ENCODE measurements around the gene ARHGAP44.

The ARHGAP44 gene

DNA sequence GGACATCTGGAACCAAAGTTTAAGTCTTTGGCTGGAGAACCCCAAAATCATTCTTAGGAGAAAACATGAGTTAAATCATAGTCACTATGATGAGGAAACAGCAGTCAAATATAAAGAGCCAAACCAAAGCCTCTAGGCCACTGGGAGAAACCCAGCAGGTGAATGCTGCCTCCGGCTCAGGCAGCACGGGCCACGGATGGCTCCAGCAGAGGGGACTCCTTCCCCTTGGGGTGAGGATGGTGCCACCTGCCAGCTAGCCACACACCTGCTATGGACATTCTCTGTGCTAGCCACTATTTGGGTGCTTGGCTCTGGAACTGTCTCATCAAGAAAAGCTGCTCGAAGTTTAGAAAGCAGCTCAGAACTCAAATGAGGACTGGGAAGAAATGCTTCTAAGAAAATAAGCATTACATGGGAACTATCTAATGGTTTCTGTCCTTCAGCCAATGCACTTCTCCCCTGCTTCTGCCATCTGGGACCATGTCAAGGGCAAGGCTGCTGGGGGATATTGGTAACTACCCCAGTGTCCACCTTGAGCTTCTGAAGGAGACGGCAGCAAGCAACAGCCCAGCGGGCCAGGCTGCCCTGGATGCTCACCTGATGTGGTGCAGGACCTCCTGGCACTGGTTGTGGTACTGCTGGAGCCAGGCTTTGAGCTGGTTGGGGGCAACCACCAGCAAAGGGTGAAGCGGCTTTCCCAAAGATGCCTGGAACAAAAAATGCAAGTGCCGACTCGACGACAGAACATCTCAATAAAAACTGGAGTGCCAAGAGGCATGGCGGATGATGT is 206.0 kb downstream of the ARHGAP44 start:
- DNase-seq = no peak

DNA sequence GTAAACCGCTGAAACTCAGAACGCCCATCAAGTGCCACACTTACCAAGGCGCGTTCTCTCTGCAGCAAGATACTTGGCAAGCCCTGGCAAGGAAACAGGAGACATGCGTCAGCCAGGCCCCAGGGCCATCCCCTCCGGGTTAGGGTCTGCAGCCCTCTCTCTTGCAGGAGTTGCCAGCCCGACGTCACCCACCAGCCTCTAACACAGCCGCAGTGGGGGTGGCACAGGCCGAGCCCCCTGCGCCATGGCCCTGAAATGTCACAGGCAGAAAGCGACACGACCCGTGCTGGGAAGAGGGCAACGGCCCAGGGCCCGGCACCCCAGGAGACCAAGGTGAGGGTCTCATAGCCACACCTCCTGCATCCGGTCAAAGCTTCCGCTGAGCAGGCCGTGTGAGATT is 206.6 kb downstream of the ARHGAP44 start:
- DNase-seq = no peak

DNA sequence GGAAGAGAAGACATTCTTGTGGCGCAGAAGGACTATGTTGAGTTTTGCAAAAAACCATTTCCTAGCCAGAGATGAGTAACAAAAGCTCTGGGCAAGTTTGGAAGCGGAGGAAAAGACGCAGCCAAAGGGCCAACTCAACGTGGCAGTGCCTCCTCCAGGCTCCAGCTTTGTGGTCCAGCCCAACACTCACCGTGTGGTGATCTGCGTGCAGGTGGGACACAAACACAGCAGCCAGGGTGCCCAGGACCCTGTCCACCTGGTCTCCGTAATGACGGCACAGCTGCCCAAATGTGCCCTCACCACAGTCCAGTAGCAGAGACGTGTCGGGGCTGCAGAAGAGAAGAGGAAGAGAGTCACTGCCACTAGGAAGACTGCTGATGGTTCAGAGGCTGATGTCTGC is 207.1 kb downstream of the ARHGAP44 start:
- no peak for DNase-seq

DNA sequence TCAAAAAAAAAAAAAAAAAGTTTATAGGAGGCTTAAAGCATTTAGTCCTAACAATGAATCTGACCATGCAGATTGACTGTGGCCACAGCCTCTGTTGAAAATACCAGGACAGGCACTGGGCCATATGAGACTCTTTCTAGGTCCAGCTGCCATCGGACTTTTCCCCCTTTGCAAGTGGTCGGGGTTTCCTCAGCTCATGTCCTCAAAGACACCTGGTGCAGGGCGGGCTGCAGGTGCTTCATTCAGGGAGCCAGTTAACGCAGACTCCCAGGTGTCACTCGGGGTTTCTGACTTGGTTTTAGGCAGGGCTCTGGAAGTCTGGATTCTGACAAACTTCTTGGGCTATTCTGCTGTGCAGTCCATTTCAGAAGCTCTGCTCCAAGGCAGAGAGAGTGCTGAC is 207.6 kb downstream of the ARHGAP44 start:
- no peak for DNase-seq

DNA sequence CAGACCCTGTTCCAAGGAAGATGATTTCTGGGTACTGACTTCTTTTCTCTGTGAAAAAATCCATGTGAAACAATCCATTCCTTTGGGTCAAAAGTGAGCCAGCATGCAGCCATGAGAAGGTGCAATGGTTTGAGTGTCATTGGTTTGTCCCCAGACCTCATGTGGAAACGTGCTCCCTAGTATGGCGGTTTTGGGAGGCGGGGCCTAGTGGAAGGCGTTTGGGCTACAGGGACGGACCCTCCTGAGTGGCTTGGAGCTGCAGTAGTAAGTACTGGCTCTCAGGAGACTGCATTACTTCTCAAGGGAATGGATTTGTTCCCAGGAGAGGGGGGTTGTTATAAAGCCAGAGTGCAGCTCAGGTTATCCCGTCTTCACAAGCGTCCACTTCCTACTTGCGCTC is 209.2 kb downstream of the ARHGAP44 start:
- DNase-seq = no peak

DNA sequence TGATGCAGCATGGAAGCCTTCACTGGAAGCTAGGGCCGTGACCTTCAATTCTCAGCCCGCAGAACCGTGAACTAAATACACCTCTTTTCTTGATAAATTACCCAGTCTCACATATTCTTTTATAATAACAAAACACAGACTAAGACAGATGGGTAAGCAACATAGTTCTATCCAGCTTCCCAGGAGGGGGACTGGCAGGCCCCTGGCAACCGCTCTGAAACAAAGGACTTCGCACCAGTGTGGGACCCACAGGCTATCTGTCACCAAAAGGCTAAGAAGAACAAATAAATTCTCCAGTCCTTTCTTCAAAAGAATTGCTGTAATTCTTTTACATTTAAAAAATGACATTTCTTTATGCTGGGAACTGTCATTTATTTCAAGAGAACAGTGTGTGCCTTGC is 209.6 kb downstream of the ARHGAP44 start:
- no peak for DNase-seq

DNA sequence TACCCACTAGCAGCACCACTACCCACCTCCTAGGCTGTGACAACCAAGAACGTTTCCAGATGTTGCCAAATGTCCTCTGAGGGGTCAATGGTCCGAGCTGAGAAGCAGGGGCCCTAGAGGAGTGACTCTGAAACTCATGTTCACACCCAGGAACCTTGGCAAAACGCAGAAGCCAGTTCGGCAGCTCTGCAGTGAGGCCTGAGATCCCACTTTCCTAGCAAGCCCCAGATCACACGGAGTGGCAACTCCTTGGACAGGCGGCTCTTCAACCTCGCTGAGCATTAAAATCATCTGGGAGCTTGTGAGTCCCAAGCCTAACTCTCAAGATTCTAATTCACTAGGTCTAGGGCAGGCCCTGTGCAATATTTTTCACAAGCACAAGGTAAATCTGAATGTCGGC is 211.3 kb downstream of the ARHGAP44 start:
- DNase-seq = no peak

DNA sequence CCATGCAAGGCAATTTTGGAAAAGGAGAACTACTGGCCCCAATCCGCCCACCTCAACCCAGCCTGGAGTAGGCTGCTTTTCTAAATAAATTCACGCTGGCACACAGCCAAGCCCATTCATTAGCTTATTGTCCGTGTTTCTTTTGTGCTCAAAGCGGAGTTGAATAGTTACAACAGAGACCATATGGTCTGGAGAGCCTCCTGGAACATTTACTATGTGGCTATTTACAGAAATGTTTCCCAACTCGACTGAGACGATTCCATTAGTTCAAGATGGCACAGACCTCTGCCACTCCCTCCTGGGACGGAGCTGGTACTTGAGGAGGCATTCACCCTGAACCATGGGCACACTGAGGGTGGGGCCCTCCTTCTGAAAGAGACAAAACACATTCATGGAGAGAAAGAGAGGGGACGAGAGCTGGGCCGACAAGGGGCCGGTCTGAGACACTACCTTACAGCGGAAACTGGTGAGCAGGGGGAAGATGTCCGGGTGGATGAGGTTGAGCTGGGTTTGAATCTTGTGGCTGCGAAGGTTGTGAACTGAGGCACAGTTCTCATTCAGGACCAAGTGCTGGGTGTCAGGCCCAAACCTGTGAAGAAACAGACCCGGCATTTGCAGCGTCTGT is 212.8 kb downstream of the ARHGAP44 start:
- no peak for DNase-seq

DNA sequence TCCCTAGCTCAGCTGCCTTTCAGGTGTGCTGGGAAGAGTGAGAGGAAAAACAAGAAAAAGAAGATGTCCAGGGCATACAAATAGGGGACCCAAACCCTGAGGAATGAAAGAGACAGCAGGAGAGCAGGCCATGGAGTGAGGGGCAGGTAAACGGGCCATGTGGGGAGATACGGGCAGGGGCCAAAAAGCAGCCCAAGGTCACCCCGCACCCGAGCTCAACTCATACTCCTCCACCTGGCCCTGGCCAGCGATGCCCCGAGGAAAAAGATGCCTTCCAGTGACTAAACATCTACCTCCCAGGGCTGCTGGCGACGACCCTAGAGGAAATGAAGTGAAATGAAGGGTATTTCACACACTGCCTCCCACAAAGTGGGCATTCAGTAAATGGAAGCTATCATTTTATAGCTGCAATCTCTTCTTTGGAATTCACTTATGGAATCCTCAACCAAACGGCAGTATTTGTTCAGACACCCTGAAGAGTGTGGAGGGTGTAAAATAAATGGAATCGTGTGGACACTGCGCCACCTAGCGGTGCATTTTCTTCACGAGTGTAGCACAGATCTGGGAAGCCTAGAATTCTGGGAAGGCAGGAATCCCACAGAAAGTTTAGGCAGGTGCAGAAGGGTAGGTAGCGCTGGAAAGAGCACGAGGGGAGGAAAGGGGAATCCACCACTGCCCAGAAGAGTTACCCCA is 213.6 kb downstream of the ARHGAP44 start:
- DNase-seq = peak; percentile 48

DNA sequence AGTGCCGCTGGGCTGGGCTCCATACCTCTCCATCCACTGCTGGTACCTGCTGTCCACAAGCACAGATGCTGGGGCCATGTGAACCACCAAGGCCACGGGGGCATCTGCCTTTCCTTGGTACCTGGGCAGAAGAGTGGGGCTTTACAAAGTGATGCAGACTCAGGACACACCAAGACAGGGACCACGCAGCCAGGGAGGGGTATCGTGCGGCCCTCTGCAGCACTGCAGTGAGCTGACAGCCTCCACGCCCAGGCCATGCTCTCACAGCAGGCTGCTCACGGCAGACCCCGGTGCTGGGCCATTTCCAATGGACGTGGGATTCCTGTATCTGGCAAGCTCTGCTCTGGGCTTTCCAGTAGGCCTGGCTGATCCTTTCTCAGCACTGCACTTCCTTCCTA is 214.2 kb downstream of the ARHGAP44 start:
- DNase-seq = no peak

DNA sequence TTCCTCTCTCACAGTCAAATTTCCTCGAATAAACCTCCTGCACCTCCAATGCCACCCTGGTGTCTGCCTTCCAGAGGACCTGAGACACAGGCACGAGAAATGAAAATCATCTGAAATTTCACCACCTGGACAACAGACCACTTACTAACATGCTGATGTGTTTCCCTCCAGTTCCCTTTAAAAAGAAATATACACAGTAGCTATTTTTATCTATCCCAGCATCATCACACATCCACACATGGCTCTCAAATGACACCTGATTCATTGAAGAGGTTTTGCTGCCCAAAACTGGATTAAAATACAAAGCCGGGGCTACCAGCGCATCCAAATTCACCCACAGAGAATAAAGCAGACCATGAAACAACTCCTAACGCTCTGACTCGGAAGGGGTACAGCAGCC is 214.6 kb downstream of the ARHGAP44 start:
- DNase-seq = no peak

DNA sequence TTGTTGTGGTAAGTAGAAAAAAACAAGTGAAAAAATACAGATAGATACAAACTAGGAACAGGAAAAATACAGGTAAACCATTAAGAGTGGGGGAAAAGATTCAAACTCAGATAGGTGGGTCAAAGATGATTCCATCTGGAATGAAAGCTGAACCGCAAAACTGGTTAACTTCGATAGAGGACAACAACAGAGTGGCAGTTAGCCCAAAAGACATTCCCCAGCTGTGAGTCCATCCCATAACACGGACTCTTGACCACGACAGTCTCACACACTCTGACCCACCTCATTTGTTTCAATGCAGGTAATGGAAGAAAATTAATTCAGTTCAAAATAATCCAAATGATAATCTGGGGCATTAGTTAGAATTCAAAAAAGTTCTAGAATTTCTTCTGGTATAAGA is 215.0 kb downstream of the ARHGAP44 start:
- no peak for DNase-seq

DNA sequence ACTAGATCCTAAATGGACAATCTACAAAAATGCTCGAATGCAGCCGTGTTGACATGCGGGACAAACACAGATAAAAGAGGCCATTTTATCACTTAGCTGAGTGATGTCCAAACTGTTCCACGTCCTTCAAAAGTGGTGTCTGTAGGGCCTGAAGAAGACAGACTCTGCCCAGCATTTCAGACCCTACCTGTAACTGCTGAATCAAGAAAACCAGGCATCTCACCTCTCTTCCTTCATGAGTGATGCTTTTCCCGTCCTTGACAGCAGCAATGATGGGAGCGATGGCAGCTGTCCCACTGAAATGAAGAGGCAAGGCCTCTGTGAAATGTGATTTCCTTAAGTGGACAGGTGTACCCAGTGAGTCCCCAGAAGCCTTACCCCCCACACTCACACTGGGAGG is 216.2 kb downstream of the ARHGAP44 start:
- DNase-seq = no peak

DNA sequence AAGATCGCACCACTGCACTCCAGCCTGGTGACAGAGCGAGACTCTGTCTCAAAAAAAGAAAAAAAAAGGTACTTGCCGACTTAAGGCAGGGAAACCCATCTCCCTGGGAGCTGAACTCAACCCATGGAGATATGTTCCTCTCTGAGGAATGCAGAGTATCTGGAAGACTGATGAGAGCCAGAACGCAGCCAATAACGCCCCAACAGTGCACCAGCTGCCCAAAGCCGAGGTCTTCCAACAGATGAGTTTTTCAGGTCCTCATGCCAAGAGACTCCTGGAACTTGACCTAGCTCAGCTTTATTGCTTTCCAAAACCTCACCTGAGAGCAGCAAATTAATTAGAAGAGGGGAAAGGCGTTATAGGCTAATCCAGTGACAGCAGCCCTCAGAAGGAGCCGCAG is 219.2 kb downstream of the ARHGAP44 start:
- no peak for DNase-seq

DNA sequence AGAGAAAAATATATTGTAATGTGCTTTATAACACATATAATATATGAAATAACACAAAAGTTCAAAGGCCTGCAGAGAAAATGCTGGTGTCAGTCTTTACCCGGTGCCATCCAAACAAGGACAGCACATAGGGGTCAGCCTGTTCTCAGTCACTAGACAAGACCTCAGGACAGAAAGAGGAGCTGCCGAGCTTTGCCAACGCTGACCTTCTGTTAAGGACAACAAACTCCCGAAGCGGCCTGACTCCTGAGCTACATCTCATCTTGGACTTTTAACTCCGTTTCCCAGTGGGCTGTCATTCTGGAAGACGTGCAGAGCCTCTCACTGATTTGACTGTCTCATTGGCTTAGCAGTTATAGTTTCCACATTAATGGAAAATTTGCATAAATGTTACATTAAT is 221.7 kb downstream of the ARHGAP44 start:
- DNase-seq = no peak

DNA sequence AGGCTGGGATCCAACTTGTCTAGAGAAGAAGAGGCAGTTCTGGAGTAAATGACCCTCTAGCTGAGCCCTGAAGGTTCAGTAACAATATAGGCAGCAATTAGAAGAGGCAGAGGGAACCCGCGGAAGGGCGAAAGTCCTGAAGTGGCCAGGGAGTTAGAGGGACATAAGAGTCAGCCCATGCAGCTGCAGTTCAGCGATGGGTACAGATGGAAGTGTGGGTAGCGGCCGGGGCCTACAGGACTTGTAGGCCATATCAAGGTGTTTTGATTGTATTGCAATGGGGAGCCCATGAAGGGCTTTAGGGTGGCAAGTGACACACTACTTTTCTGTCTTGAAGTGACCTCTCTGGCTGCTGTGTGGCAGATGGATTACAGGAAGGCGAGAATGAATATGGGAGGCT is 225.5 kb downstream of the ARHGAP44 start:
- DNase-seq = no peak

DNA sequence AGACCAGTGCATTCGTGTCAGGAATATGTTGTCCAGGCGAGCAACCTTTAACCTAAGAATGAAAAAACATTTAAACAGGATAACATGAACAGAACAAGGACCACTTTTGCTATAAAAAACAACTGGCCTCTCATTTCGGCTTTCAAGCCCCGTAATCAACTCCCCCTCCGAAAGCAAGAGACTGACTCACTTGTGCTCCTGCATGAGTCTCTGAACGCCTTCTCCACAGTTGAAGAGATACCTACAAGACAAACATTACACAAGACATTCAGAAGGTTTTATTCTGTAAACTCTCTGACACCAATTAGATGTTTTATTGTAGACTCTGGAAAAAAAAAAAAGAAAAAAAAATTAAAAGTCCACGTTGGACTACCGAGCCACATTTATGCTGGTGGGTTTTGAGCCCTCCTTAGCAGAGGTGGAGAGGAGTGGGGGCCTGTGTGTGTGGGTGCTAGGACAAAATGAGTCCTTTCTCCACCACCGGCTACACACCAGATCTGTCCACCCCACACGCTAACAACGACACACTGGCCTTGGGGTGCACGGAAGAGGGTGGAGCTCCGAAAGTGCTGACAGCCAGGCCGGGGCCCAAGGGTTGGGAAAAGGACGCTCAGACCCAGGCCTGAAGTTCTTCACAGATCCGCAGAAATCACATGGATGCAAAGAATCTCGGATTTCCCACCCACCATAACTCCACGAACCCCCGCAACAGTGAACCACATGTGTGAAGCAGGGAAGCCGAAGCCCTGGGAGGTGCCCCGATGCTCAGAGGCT is 227.8 kb downstream of the ARHGAP44 start:
- DNase-seq = no peak

DNA sequence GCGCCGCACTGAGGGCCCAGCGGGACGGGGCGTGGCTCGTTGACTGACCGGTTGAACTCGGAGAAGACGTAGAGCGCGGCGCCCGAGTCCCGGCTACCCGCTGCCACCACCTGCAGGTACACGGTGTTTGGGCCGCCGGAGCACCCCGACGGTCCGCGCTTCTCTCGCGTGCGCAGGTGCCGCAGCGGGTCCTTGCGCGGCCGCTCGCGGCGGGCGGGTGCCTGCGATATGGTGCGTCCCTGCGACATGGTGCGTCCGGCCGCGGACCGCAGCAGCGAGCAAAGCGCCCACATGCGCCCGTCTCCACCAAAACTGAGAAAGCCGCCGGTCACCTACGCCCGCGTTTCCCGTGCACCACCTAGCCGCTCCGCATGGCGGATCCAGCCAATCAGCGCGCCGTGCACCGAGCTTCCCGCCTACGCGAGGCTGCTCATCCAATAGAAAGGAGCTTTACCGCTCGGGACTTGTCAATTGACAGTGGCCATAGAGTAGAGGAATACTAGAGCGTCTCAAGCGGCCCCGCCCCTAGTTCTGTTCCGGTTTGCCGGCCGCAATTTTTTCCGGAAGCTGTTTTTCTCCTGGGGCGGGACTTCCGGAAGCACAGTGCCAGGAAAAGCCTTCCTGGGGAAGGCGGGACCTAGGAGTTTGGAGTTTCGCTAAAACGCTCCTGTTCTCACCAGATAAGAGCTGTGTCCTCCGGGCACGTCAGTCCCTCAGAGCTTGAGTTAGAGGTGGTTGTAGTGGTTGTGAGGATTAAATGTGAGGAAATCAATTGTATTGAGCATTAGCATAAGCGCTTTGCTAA is 228.6 kb downstream of the ARHGAP44 start, which contains the start of gene ELAC2:
TSS of gene ELAC2 (minus strand) at position 373 of the 805 bp plus-strand sequence. CDS start at position 293, 80 bp downstream.
- peak; percentile 88 for DNase-seq

DNA sequence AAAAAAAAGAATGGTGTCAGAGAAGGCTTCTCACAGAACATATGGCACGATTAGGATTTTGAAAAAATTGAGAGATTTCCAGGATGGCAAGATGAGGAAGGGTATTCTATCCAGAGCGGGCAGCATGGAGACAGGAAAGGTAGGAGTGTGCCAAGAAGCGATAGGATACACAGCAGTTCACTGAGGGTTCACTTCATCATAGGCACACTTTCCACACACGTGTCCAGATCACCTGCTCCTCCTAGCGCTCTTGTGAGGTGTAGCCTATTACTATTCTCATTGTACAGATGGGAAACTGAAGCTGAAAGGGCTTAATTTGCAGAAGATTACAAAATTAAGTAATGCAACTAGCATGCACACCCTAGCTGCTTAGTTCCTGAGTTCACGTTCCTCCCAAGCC is 234.7 kb downstream of the ARHGAP44 start:
- DNase-seq = no peak

DNA sequence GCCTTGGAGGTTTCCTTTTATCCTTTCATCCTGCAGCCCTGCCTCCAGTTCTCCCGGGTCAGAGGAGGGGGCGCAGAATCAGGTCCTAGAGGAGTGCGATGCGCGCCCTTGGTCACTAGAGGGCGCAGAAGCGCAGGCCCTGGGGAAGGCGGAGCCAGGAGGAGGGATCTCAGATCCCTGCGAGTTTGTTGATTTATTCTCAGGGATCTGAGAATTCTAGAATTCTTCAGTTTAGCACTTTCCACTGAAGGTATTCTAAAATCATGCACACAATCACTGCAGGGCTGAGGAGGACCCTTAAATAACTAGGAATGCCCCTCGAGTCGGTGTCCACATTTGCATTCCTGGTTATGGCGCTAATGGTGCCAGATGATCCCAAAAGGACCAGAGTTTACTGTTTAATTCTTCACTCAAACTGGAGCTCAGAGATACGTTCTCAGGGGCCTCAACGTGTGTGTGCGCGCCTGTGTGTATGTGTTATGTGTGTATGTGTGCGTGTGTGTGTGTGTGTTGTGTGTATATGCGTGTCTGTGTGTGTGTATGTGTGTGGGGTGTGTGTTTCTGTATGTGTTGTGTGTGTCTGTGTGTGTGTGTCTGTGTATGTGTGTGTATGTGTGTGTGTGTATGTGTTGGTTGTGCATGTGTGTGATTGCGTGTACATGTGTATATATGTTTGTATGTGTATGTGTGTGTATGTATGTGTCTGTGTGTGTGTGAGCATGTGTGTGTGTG is 235.4 kb downstream of the ARHGAP44 start:
- peak; percentile 59 for DNase-seq

DNA sequence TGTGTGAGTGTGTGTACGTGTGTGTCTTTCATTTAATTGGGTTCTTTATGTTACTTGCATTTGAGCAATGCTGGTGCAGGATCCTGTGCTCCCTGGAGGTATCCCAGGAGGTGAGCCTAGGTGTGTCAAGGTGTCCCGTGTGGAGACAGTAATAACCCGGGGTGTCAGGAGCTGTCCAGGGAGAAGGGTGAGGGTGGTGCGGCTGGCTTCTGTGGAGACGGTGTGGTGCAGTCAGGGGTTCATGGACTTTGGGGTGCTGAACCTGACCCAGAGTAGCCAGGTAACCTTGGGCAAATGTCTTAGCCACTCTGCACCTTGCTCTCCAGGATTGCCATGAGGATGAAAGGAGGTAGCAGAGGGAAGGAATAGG is 235.9 kb downstream of the ARHGAP44 start:
- DNase-seq = no peak

DNA sequence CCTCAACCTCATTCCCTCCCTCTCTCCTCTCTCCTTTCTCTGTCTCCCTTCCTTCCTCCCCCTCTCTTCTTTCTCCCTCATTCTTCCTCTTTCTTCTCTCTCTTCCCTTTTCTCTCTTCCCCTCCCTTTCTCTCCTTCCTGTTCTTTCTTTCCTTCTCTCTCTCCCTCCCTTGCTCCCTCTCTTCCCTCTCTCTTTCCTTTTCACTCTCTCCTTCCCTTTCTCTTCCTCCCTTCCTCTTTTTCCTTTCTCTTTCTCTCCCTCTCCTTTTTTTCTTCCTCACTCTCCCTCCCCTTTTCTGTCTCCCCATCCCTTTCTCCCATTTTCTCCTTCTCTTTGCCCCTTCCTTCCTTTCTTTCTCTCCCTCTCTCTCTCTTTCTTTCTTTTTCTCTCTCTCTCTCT is 236.4 kb downstream of the ARHGAP44 start:
- DNase-seq = no peak
